Measurements from ENCODE around the gene SSC5D. TPM values are rescaled to one million over a fixed set of nuclear protein-coding genes. Genes with fewer than 3 reads are reported as not detected.
A peak's percentile ranks its signal among the peaks of the same experiment; 100 is the strongest.

SSC5D gene
- total RNA-seq (2022) (0.58 and 0.86 TPM in 2 replicates), Bru-seq, nascent RNA (percentile 21 among the genes with signal in this experiment), BruChase-seq, experiment 1, labeled RNA remaining after a 2-hour chase (percentile 20 among the genes with signal in this experiment), BruChase-seq, experiment 2, labeled RNA remaining after a 6-hour chase (percentile 25 among the genes with signal in this experiment)
- long read RNA-seq, partial matches to known transcripts, result 0 of 1 reads
- long read RNA-seq, other reads (novel, unspliced or antisense), result 1 of 1 reads

DNA sequence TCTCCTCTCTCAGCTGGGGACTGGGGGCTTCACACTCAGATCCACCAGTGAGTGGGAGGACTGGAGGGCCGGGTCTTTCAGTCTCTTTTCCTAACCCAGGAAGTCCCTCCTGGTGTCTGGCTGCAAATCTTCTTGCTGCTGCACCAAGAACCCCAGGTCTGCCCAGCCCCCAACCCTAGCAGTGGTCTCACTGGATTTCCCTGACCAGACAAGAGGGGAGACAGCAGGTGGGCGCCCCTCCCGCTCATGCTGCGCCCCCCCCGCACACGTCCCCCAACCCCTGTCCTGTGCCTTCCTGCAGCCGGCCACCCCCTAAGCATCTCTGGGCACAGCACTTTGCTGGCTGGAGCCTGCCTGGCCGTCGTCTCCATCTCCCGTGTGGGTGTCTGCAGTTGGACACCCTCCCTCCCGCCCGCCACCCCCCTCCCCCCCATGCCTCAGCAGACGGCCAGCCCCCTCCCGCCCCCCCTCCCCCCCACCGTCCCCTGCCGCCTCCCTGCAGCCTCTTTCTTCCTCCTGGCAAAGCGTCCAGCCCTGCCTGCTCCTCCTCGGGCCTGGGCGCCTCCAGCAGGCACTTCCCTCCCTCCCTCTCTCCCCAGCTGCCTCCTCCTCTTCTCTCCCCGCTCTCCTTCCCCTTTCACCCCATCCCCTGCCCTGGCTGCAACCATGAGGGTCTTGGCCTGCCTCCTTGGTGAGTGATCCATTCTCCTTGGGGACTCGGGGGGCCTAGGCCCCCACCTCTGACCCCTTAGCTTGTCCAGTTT is at the start of gene SSC5D:
Gene SSC5D (plus strand): TSS at position 513 of the 764 bp plus-strand sequence. CDS start 154 bp downstream, at position 667.
- ChIA-PET CTCF (no interaction called here), POLR2A (interaction anchor here (1.0 to 1.3 kb wide), 2 partner anchors 9 to 12 kb away, joined by 4 to 5 read pairs; partner anchors contain the start of gene ZNF628)
- Histone ChIP-seq H3K9me3 (no peaks in the 10 kb centered on the region), H3K27me3 (replicated peaks; ENCODE audit: control insufficient read depth, insufficient read depth, low read length) (no peaks in the 10 kb centered on the region), H3K4me3 (ENCODE audit: low read depth, low read length) (no peak within 1 kb of the TSS), H3K36me3 (ENCODE audit: control insufficient read depth, insufficient read depth, low read length) (no peaks in the 10 kb centered on the region; the same call in 1 of the 2 replicates), H3K4me1 (peaks cover 6% of the 10 kb centered on the region; the same call in 1 of the 2 replicates)
- TF ChIP-seq CTCF (IDR thresholded peaks at IDR 0.05; ENCODE audit: insufficient read depth in 1 of 2, low read depth in 1 of 2, low read length in 1 of 2, severe bottlenecking in 1 of 2, unreplicated experiment in 1 of 2), result no peak
- intact Hi-C loops (cut with micrococcal nuclease; ENCODE audit: unreplicated experiment), result no loop called here
- peaks cover 7% of the 10 kb centered on the region for H3K4me1 Mint-ChIP-seq (ENCODE audit: low read depth, unreplicated experiment)
- no peaks in the 10 kb centered on the region for H3K27me3 Mint-ChIP-seq (ENCODE audit: insufficient read depth, unreplicated experiment)
- BruUV-seq (replicated peaks), result no TSS peak
- no peak within 1 kb of the TSS for H3K27ac Mint-ChIP-seq (ENCODE audit: unreplicated experiment)
- no peaks in the 10 kb centered on the region for H3K9me3 Mint-ChIP-seq (ENCODE audit: unreplicated experiment)
- DNase-seq, result no peak
- peaks cover 30% of the 10 kb centered on the region for H3K36me3 Mint-ChIP-seq (ENCODE audit: insufficient read depth, unreplicated experiment)
- H3K4me3 Mint-ChIP-seq (ENCODE audit: unreplicated experiment), result no peak within 1 kb of the TSS

DNA sequence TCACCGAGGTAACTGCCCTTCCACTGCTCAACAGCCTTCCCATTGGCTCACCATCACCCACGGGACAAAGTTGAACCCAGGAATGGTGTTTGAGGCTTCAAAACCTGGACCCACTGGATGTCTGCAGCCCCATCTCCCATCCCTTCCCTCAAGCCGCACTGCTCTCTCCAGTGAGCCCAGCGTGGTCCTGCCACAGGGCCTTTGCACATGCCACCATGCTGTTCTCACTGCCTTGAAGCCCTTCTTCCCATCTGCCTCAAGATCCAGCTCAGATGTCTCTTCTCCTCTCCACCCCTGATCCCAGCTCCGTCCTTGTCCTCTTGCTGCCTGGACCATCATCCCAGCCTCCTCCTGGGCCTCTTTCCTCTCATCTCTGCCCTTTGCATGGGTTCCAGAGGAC is 49.2 kb upstream of the SSC5D start:
- peaks cover 11% of the 10 kb centered on the region; the same call in 1 of the 2 replicates for H3K4me1 ChIP-seq
- intact Hi-C loops (cut with micrococcal nuclease; ENCODE audit: unreplicated experiment), result no loop called here
- 0 out of 2 replicates have a peak, but pooled peaks cover 3% of the 10 kb centered on the region for H3K9me3 ChIP-seq
- Mint-ChIP-seq H3K4me3 (ENCODE audit: unreplicated experiment) (no peak overlapping the region), H3K27me3 (ENCODE audit: insufficient read depth, unreplicated experiment) (peaks cover 35% of the 10 kb centered on the region), H3K9me3 (ENCODE audit: unreplicated experiment) (no peaks in the 10 kb centered on the region), H3K27ac (ENCODE audit: unreplicated experiment) (no peak overlapping the region), H3K4me1 (ENCODE audit: low read depth, unreplicated experiment) (no peaks in the 10 kb centered on the region), H3K36me3 (ENCODE audit: insufficient read depth, unreplicated experiment) (peaks cover 7% of the 10 kb centered on the region)
- no peak for DNase-seq
- ChIA-PET POLR2A (no interaction called here), CTCF (no interaction called here)
- H3K27me3 ChIP-seq (replicated peaks; ENCODE audit: control insufficient read depth, insufficient read depth, low read length), result peaks cover 9% of the 10 kb centered on the region
- BruUV-seq (replicated peaks), result no TSS peak
- H3K36me3 ChIP-seq (ENCODE audit: control insufficient read depth, insufficient read depth, low read length), result no peaks in the 10 kb centered on the region
- no peak overlapping the region for H3K4me3 ChIP-seq (ENCODE audit: low read depth, low read length)
- no peak for TF ChIP-seq CTCF (IDR thresholded peaks at IDR 0.05; ENCODE audit: insufficient read depth in 1 of 2, low read depth in 1 of 2, low read length in 1 of 2, severe bottlenecking in 1 of 2, unreplicated experiment in 1 of 2)

DNA sequence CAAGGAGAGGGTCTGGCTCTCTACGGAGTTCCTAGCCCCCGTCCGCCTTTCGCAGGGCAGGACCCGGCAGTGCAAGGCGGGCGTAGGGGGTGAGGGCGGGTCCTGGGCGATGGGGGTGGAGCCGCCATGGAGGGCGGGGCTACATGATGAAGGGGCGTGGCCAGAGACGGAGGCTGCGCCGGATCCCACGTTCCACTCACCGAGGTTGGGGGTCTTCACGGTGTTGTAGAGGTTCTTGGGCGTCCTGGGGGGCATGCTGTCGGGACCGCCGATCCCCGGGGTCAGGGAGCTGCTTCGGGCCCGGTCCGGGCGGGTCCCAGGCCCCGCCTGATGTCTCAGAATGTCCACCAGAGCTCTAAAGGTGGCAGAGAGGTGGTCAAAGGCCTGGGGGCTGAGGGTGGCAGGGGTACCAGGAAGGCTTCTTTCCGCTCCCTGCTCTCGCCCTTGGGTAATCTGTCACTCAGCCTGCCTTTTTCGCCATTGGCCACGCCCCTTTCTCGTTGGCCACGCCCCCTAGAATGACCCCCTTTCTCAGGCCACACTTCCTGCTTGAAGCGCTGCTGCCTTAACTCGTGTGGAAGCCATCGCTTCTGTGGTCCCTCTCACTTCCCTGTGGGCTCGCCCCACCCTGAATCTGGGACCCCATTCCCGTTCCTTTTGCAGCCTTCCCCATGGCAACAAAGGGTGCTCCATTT is 47.7 kb upstream of the SSC5D start:
- Mint-ChIP-seq H3K9me3 (ENCODE audit: unreplicated experiment) (no peaks in the 10 kb centered on the region), H3K4me3 (ENCODE audit: unreplicated experiment) (no peak overlapping the region), H3K27me3 (ENCODE audit: insufficient read depth, unreplicated experiment) (peaks cover 42% of the 10 kb centered on the region), H3K27ac (ENCODE audit: unreplicated experiment) (no peak overlapping the region), H3K4me1 (ENCODE audit: low read depth, unreplicated experiment) (no peaks in the 10 kb centered on the region), H3K36me3 (ENCODE audit: insufficient read depth, unreplicated experiment) (peaks cover 7% of the 10 kb centered on the region)
- Histone ChIP-seq H3K27me3 (replicated peaks; ENCODE audit: control insufficient read depth, insufficient read depth, low read length) (peaks cover 10% of the 10 kb centered on the region), H3K4me1 (peaks cover 11% of the 10 kb centered on the region; the same call in 1 of the 2 replicates), H3K36me3 (ENCODE audit: control insufficient read depth, insufficient read depth, low read length) (no peaks in the 10 kb centered on the region), H3K4me3 (ENCODE audit: low read depth, low read length) (no peak overlapping the region), H3K9me3 (0 out of 2 replicates have a peak, but pooled peaks cover 3% of the 10 kb centered on the region)
- ChIA-PET CTCF (no interaction called here), POLR2A (no interaction called here)
- intact Hi-C loops (cut with micrococcal nuclease; ENCODE audit: unreplicated experiment), result no loop called here
- no peak for DNase-seq
- no TSS peak for BruUV-seq (replicated peaks)
- no peak for TF ChIP-seq CTCF (IDR thresholded peaks at IDR 0.05; ENCODE audit: insufficient read depth in 1 of 2, low read depth in 1 of 2, low read length in 1 of 2, severe bottlenecking in 1 of 2, unreplicated experiment in 1 of 2)
